Parathyroid adenoma (tissue), 2 donors: ENCODE data around the gene DUSP8.
"Not testable (repeated sequence)": the region's sequence is repeated elsewhere in the genome, so short reads cannot be mapped to it uniquely, and the experiment has no call there.

Experiments
- H2AFZ ChIP-seq: fragments of 300-600 bp; sonication (generic); one replicate; pipeline ENCODE4 v1.7.0; 2017; ENCODE audit warnings: antibody characterized with exemption, mild to moderate bottlenecking
- H3K27ac ChIP-seq: fragments of 300-600 bp; sonication (generic); one replicate; pipeline ENCODE4 v1.7.0; 2017
- H3K27me3 ChIP-seq: fragments of 300-600 bp; sonication (generic); one replicate; pipeline ENCODE4 v1.7.0; 2017; ENCODE audit warnings: low read length; ENCODE audit not compliant: control insufficient read depth, insufficient read depth
- H3K36me3 ChIP-seq: fragments of 300-600 bp; sonication (generic); one replicate; pipeline ENCODE4 v1.7.0; 2017; ENCODE audit warnings: low read length; ENCODE audit not compliant: control insufficient read depth, insufficient read depth
- H3K4me1 ChIP-seq: fragments of 300-600 bp; sonication (generic); one replicate; pipeline ENCODE4 v1.7.0; 2017; ENCODE audit warnings: control low read depth
- H3K4me2 ChIP-seq: fragments of 300-600 bp; sonication (generic); one replicate; pipeline ENCODE4 v1.7.0; 2017; ENCODE audit warnings: low read length
- H3K4me3 ChIP-seq: fragments of 300-600 bp; sonication (generic); one replicate; pipeline ENCODE4 v1.7.0; 2017; ENCODE audit warnings: low read depth, low read length
- H3K79me2 ChIP-seq: fragments of 300-600 bp; sonication (generic); one replicate; pipeline ENCODE4 v1.7.0; 2017; ENCODE audit warnings: control low read depth
- H3K9ac ChIP-seq: fragments of 300-600 bp; sonication (generic); one replicate; pipeline ENCODE4 v1.7.0; 2017; ENCODE audit warnings: mild to moderate bottlenecking
- H3K9me3 ChIP-seq: fragments of 300-600 bp; sonication (generic); one replicate; pipeline ENCODE4 v1.7.0; 2017; ENCODE audit warnings: low read length; ENCODE audit not compliant: control insufficient read depth
- CTCF ChIP-seq: fragments of 300-600 bp; sonication (generic); IDR thresholded peaks from one replicate; pipeline ENCODE4 v1.7.0; 2017; ENCODE audit warnings: antibody characterized with exemption, mild to moderate bottlenecking
- donor health status: primary hyperparathyroidism.

The DUSP8 gene

GRCh38 chr11:1604711-1605110, 32.6 kb upstream of the DUSP8 start:
- no peaks in the 10 kb centered on the region for H3K27me3 ChIP-seq
- H3K4me1 ChIP-seq: no peaks in the 10 kb centered on the region
- H2AFZ ChIP-seq: no peak overlapping the region
- no peak overlapping the region for H3K9ac ChIP-seq
- no peak for TF ChIP-seq CTCF
- no peaks in the 10 kb centered on the region for H3K36me3 ChIP-seq
- H3K4me2 ChIP-seq: no peak overlapping the region
- H3K27ac ChIP-seq: no peak overlapping the region
- H3K4me3 ChIP-seq: no peak overlapping the region
- H3K79me2 ChIP-seq: no peaks in the 10 kb centered on the region
- H3K9me3 ChIP-seq: no peaks in the 10 kb centered on the region

DNA sequence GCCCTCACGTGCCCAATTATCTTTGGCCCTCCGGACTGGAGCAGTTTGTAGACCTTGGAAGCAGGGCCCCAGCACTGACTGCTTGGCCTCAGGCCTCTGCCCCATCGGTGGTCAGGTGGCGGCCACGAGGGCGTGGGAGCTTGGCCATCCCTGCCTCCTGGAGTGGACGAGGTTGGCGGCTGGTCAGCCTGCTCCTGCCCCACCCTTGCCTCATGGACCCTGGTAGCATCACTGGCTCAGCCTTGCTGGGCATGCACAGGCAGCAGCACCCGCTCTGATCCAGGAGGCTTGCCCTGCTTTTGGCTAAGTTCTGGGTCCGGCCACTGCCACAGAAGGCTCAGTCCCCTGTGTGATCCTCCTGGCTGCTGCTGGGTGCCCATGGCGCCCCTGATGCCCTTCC, 32.1 kb upstream of the DUSP8 start:
- Histone ChIP-seq H3K4me2 (no peak overlapping the region), H2AFZ (no peak overlapping the region), H3K79me2 (no peaks in the 10 kb centered on the region), H3K4me3 (no peak overlapping the region), H3K36me3 (no peaks in the 10 kb centered on the region), H3K9me3 (no peaks in the 10 kb centered on the region), H3K4me1 (no peaks in the 10 kb centered on the region), H3K27me3 (no peaks in the 10 kb centered on the region), H3K9ac (no peak overlapping the region), H3K27ac (no peak overlapping the region)
- no peak for TF ChIP-seq CTCF

DNA sequence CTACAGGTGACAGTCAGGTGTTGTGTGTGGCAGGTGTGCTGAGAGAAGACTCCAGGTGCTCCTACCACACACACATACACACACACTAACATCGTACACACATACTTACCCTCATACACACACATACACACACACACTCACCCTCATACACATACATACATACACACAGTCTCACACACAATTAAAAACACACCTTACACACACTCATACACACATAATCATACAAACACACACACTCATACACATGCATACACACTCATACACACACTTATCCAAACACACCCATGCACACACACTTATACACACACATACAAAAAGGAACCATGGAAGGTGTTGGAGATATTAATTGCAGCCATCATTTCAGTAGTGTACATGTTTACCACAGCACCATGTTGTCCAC, 31.6 kb upstream of the DUSP8 start:
- H2AFZ ChIP-seq: no peak overlapping the region
- no peaks in the 10 kb centered on the region for H3K27me3 ChIP-seq
- TF ChIP-seq CTCF: no peak

DNA sequence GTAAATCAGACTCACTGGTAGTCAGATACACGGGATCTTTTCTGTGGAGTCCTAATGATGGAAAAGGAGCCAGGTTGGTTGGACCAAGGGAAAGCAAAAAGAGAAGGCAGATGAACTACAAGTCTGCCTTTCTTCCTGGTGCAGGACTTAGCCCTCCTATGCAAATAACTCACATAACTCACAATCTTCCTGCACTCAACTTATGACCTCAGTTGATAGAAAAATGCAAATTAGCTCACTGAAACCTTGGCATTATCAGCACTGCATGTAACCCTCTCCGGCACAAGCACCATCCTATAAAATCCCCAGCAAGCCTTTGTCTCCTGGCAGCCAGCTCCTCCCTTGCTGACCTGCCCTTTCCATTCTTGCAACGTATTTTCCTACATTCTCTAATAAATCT, 29.6 kb upstream of the DUSP8 start:
- not testable (repeated sequence) for H3K79me2 ChIP-seq, H2AFZ ChIP-seq, H3K27me3 ChIP-seq, H3K9me3 ChIP-seq, H3K9ac ChIP-seq, H3K4me1 ChIP-seq, H3K27ac ChIP-seq, H3K4me3 ChIP-seq, H3K36me3 ChIP-seq, H3K4me2 ChIP-seq

More for the DNA sequence above, 31.6 kb upstream of the DUSP8 start:
- Histone ChIP-seq H3K36me3 (no peaks in the 10 kb centered on the region), H3K4me3 (no peak overlapping the region), H3K9me3 (no peaks in the 10 kb centered on the region), H3K79me2 (no peaks in the 10 kb centered on the region), H3K9ac (no peak overlapping the region), H3K4me1 (no peaks in the 10 kb centered on the region), H3K4me2 (no peak overlapping the region), H3K27ac (no peak overlapping the region)

DNA sequence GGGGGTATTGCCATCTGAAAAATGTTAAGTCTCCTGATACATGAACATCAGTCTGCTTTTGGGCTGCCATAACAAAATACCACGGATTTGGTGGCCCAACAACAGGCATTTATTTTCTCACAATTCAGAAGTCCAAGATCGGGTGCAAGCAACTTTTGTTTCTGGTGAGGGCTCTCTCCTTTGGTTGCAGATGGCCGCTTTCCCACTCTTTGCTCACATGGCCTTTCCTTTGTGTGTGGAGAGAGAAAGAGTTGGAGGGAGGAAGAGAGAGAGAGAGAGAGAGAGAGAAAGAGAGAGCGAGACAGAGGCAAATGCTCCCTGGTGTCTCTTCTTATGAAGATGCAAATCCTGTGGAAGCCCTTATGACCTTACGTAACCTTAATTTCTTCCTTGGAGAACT, 28.6 kb upstream of the DUSP8 start:
- H3K4me2 ChIP-seq: no peak overlapping the region
- no peaks in the 10 kb centered on the region for H3K4me1 ChIP-seq
- H3K27ac ChIP-seq: no peak overlapping the region
- H3K4me3 ChIP-seq: no peak overlapping the region
- H3K9ac ChIP-seq: no peak overlapping the region
- H3K36me3 ChIP-seq: no peaks in the 10 kb centered on the region
- H3K27me3 ChIP-seq: no peaks in the 10 kb centered on the region
- TF ChIP-seq CTCF: no peak
- no peaks in the 10 kb centered on the region for H3K9me3 ChIP-seq
- no peak overlapping the region for H2AFZ ChIP-seq
- no peaks in the 10 kb centered on the region for H3K79me2 ChIP-seq
